Skeletal muscle tissue (tissue), 4 donors: Measurements from ENCODE around the gene CD164L2. TPM values are rescaled to one million over a fixed set of nuclear protein-coding genes. Genes with fewer than 3 reads are reported as not detected.

ENCODE experiments used
- H3K27ac ChIP-seq: one replicate; pipeline ENCODE4 v1.7.0; 2013; ENCODE audit warnings: mild to moderate bottlenecking, low read depth, low read length, inconsistent platforms
- H3K27me3 ChIP-seq, 3 donors: one replicate each; pipeline ENCODE4 v1.7.0; 2013; ENCODE audit warnings: low read length in 3 of 3; ENCODE audit not compliant: control insufficient read depth in 3 of 3, insufficient read depth in 3 of 3
- H3K36me3 ChIP-seq, 3 donors: one replicate each; pipeline ENCODE4 v1.7.0; 2013; ENCODE audit warnings: low read length in 3 of 3; ENCODE audit not compliant: control insufficient read depth in 3 of 3, insufficient read depth in 3 of 3
- H3K4me1 ChIP-seq, 3 donors: one replicate each; pipeline ENCODE4 v1.7.0; 2013; ENCODE audit warnings: low read length in 3 of 3, mild to moderate bottlenecking in 3 of 3; ENCODE audit not compliant: control insufficient read depth in 3 of 3, insufficient read depth in 3 of 3
- H3K4me3 ChIP-seq, 3 donors: one replicate each; pipeline ENCODE4 v1.7.0; 2013; ENCODE audit warnings: low read length in 3 of 3
- H3K9ac ChIP-seq, 3 donors: one replicate each; pipeline ENCODE4 v1.7.0; 2013; ENCODE audit warnings: low read length in 3 of 3, mild to moderate bottlenecking in 3 of 3, moderate library complexity in 2 of 3, low read depth in 1 of 3
- H3K9me3 ChIP-seq, 3 donors: one replicate each; pipeline ENCODE4 v1.7.0; 2013; ENCODE audit warnings: low read length in 3 of 3; ENCODE audit not compliant: control insufficient read depth in 3 of 3
- total RNA-seq: library from RNA; depleted of rRNA; stranded (reverse); fragments of >200 nt; gene quantifications from one replicate; pipeline ENCODE4 v1.2.3, GENCODE V29; 2014
- donor health status: Osteomylitis.

The CD164L2 gene
- total RNA-seq, 1 donor from 2014 or later: not detected

DNA sequence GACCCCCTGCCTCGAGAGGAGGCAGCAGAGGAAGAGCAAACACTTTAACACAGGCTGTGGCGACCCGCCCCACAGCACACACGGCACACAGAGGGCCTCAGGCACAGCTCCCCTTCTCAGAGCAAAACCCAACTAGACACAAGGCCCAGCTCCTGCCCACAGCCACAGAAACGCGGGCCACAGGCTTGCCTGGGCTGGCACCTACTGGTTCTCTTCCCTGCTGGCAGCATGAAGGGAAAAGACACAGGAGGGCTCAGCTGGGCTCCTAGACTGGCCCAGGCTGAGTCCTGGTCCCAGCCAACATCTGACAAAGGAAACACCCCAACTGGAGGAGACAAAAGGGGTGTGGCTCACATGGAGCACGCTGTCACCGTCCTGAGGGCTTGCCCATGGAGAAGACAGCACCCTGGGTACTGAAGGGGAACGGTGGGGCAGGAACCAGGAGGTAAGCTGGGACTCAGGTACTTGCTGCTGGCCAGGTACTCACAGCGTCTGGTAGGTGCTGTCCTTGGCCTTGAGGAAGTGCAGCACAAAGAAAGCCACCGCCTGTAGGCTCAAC, 3.5 kb downstream of the CD164L2 start:
- Histone ChIP-seq H3K27me3 (peaks cover 0 to 4% (median 3%) of the 10 kb centered on the region in 3 donors), H3K36me3 (no peaks in the 10 kb centered on the region), H3K9ac (peak overlapping the region in 1 of 3 donors; percentile 33), H3K27ac (no peak overlapping the region), H3K4me1 (peaks cover 12 to 20% (median 13%) of the 10 kb centered on the region in 3 donors), H3K9me3 (no peaks in the 10 kb centered on the region), H3K4me3 (no peak overlapping the region)

DNA sequence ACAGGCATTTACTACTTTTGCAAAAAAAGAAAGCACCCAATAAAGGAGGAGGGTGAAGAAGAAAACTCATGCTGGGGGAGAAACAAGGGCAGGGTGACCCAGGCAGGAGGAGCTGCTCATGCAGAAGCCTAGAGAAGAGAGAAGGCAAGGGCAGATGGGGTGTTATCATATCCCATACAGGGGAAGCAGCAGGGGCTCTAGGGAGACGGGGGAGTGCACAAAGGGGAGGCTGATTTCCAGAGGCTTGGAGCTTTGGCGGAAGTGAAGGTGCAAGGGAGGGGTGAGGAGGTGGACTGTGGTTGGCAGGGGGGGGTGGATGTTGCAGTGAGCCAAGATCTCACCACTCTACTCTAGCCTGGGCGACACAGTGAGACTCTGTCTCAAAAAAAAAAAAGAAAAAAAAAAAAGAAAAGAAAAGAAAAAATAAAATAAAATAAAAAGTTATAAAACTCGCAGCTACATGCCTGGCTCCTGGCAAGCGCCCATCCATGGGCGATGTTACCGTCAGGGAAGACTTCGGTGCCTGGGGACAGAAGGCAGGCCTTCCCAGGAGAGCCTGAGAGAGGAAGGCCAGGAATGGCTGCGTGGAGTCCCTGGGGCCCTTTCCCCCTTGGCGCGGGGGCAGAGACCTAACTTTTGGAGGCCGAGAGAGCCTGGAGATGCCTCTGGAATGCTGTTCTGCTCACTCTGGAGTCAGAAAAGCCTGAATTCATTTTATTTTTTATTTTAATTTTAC, 5.2 kb downstream of the CD164L2 start:
- no peaks in the 10 kb centered on the region for H3K36me3 ChIP-seq
- H3K9ac ChIP-seq: no peak overlapping the region
- H3K27ac ChIP-seq: no peak overlapping the region
- no peak overlapping the region for H3K4me3 ChIP-seq
- no peaks in the 10 kb centered on the region for H3K9me3 ChIP-seq
- H3K4me1 ChIP-seq: peaks cover 12 to 21% (median 13%) of the 10 kb centered on the region in 3 donors
- peaks cover 0 to 2% (median 0%) of the 10 kb centered on the region in 3 donors for H3K27me3 ChIP-seq

DNA sequence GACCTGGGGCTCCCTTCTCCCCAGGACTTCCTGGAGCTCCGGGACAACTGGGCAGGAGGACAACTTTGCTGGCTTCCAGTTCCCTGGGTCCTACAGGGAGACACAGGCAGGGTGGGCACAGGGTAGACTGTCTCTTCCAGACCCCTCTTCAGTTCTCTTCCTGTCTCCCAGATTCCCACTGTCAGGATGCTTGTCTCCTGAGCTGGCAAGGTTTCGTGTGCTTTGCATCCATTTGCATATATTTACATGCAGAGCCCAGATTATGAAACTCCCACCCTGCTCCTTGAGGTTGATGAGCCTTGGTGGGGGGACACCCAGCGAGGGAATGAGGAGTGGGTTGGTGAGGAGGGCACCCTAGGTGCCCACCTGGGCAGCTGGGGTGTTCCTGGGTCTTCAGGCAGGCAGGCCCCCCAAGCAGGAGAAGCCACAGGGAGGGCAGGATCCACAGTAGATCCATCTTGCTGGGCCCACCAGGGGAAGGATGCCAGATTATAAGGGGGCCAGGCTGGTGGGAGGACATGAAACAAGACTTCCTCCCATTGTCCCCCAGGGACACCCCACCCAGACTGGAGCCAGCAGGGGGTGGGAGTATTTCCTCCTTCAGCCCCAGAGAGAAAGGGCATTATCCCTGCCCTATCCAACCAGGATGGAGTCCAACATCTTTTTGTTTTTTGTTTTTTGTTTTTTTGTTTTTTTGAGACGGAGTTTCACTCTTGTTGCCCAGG, 8.6 kb downstream of the CD164L2 start, which contains the start of gene FCN3:
Gene FCN3, minus strand, starts transcription at position 463 of the 725 bp plus-strand sequence. Its CDS starts 6 bp downstream, at position 457.
- Histone ChIP-seq H3K4me3 (no peak within 1 kb of the TSS), H3K9me3 (no peaks in the 10 kb centered on the region), H3K27me3 (no peaks in the 10 kb centered on the region), H3K4me1 (peaks cover 0 to 9% (median 0%) of the 10 kb centered on the region in 3 donors), H3K36me3 (no peaks in the 10 kb centered on the region), H3K27ac (no peak within 1 kb of the TSS), H3K9ac (no peak within 1 kb of the TSS)

DNA sequence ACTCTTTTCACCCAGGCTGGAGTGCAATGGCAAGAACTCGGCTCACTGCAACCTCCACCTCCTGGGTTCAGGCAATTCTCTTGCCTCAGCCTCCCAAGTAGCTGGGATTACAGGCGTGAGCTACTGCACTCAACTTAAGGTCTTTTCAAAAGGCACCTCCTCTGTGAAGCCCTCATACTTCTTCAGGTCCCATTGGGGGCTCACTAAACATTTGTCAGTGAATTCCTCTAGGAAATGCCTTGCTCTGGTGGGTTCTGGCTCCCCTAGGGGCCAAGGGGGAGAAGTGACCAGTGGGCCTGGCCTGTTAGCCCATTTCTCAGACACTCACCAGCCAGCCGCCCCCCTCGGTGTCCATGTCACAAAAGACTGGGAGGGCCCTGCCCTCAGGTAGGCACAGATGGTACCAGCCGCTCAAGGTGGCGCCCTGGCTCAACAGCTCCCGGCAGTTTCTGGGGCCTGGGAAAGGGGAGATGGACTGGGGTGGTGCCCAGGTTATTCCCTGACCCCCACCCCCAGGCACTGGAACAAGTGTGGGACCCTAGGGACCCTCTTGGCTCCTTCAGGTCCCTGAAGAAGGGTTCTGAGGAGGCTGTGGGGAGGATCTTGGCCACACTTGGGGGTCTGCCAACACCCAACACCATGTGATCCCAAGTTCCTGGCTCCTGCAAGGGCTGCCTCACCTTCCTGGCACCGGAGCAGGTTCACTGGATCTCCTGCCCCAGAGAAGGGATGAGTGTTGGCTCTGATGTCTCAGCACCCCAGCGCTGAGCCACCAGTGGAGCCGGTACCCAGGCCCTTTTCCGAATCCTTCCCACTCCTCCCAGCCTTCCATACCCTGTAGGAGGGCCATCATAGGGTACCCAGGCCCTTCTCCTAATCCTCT, 10.1 kb downstream of the CD164L2 start:
- Histone ChIP-seq H3K36me3 (no peaks in the 10 kb centered on the region), H3K9ac (no peak overlapping the region), H3K9me3 (no peaks in the 10 kb centered on the region), H3K27me3 (no peaks in the 10 kb centered on the region), H3K4me1 (peaks cover 0 to 11% (median 0%) of the 10 kb centered on the region in 3 donors), H3K27ac (no peak overlapping the region), H3K4me3 (no peak overlapping the region)

DNA sequence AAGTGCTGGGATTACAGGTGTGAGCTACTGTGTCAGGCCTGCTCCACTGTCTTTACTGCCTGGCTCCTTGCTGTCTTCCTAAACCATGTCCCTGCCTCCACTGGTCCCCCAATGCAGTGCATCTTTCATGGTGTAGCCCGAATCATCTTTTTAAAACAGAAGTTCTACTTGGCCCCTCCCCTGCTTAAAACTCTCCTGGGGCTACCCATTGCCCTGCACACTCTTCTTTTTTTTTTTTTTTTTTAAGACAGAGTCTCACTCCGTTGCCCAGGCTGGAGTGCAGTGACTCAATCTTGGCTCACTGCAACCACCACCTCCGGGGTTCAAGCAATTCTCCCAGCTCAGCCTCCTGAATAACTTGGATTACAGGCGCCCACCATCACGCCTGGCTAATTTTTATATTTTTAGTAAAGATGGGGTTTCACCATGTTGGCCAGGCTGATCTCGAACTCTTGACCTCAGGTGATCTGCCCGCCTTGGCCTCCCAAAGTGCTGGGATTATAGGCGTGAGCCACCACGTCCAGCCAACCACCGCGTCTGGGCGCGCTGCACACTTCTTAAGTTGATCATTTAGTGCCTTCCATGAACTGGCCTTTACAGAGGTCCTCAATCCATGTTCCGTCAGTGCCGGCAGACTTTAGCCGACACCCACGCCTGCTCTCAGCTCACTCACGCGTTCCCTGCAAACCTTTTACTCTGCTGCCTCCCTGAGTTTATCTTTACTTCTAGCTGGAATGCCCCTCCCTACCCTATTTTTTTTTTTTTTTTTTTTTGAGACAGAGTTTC, 10.9 kb downstream of the CD164L2 start:
- no peaks in the 10 kb centered on the region for H3K9me3 ChIP-seq
- H3K27ac ChIP-seq: no peak overlapping the region
- peaks cover 5 to 14% (median 7%) of the 10 kb centered on the region in 3 donors for H3K4me1 ChIP-seq
- H3K4me3 ChIP-seq: no peak overlapping the region
- H3K36me3 ChIP-seq: no peaks in the 10 kb centered on the region
- H3K27me3 ChIP-seq: no peaks in the 10 kb centered on the region
- no peak overlapping the region for H3K9ac ChIP-seq

DNA sequence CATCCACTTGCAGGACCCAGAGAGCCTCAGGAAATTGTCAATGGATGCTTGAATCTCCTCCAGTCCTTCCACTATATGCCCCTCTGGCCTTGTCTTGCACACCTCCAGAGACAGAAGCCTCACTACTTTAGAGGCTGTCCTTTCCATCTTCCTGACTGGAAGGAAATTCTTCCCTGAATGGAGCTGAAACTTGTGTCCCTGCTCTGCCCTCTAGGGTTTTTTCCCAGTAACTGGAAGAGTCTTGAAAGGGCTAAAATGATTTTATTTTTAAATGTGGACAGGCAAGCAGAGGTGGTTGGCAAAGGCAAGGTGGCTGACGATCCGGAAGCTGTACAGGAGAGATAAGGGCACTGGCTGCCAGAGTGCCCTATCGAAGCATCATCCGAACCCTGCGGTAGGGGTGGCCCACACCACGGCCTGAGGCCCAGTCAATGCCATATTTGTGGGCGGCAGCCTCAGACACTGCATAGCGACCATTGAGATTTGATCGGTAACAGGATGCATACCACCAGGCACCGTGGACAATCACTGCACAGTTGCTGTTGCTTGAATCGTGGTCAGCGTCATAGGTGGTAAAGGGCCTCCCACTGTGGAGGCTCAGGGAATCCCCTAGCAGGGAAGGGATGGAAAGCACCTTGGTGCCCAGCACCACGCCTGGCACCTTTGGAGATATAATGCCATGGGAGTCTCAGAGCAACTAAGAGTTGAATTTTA, 14.1 kb downstream of the CD164L2 start:
- H3K27ac ChIP-seq: no peak overlapping the region

DNA sequence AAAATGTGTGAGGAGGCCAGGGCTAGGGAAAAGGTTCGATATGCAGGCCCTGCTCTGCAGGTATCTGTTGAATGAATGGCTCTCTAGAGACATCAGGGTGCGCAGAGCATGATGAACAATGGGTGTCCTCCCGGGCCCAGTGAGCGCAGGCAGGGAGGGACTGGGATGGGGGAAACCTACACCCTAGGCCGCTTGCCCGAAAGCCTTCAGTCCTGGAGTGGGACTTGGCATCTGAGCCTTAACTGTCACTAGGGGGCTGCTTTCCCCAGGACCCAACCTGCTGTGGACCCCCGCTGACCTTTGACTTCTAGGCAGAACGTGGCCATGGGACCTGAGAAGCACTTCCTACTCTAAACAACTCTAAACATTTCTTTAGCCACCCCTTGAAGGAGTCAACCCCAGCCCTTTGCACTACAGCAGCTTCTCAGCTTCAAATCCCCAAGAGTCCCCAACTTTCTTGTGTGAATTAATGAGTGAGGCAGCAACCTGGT, 15.9 kb downstream of the CD164L2 start:
- H3K27me3 ChIP-seq: no peaks in the 10 kb centered on the region
- peak overlapping the region; percentile 71 to 89 (median 84) for H3K9ac ChIP-seq
- H3K27ac ChIP-seq: peak overlapping the region; percentile 88
- H3K36me3 ChIP-seq: peaks cover 8 to 19% (median 18%) of the 10 kb centered on the region in 3 donors
- peaks cover 23 to 33% (median 26%) of the 10 kb centered on the region in 3 donors for H3K4me1 ChIP-seq
- no peaks in the 10 kb centered on the region for H3K9me3 ChIP-seq
- H3K4me3 ChIP-seq: peak overlapping the region; percentile 64 to 80 (median 75)

More for the DNA sequence above, 14.1 kb downstream of the CD164L2 start:
- Histone ChIP-seq H3K9me3 (no peaks in the 10 kb centered on the region), H3K27me3 (no peaks in the 10 kb centered on the region), H3K36me3 (peaks cover 0 to 4% (median 2%) of the 10 kb centered on the region in 3 donors), H3K4me3 (no peak overlapping the region), H3K9ac (peak overlapping the region in 1 of 3 donors; percentile 25), H3K4me1 (peaks cover 23 to 26% (median 25%) of the 10 kb centered on the region in 3 donors)

DNA sequence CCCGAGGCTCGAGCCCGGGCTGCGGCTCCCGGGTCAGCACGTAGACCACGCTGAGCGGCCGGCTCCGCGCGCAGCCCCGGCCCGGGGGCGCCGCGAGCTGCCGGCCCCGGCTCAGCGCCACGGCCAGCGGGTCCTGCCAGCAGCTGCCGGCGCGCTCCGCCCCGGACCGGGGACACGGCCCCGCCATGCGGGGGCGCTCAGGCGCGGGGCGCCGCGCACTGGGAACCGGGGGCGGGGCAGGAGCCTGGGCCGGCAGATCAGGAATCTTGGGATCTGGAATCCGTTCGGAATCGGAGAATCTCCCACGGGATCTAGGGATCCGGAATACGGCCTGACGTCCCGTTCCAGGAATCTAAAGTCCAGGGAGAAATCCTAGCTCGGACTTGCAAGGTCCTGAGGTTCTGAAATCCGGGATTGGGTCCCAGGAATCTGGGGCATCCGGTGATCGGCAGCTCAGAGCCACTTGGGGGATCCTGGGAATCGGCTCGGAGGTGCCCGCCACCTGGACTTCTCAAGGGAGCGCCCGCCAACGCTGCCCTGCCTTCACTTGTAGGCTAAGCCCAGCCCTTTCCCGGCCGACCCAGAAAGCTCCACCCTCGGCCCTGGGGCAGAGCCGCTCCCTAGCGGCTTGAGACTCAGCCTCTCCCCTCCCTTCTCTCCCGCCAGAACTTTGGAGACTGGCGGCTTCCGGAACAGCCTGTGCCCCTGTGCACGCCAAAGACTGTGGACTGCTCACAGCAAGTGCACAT, 16.5 kb downstream of the CD164L2 start, which contains the start of gene MAP3K6:
Gene MAP3K6, minus strand, starts transcription at position 551 of the 749 bp plus-strand sequence. Its CDS starts 364 bp downstream, at position 187.
- Histone ChIP-seq H3K4me3 (peak within 1 kb of the TSS; percentile 64 to 80 (median 75)), H3K9ac (peak within 1 kb of the TSS; percentile 71 to 89 (median 84)), H3K27ac (peak within 1 kb of the TSS; percentile 91), H3K36me3 (peaks cover 13 to 25% (median 23%) of the 10 kb centered on the region in 3 donors), H3K27me3 (no peaks in the 10 kb centered on the region), H3K4me1 (peaks cover 23 to 33% (median 26%) of the 10 kb centered on the region in 3 donors), H3K9me3 (no peaks in the 10 kb centered on the region)
